GM12892 (cell line): Measurements from ENCODE around the gene TRIOBP.
A peak's percentile ranks its signal among the peaks of the same experiment; 100 is the strongest.

Source experiments
- DNase-seq: peaks from one replicate; pipeline ENCODE4 v3.0.0; 2011; ENCODE audit not compliant: insufficient read length
- FAIRE-seq: peaks from 2 replicates; lab custom pipeline; 2011; peaks lifted over from hg19 to GRCh38; lab: Jason Lieb, UNC
- POLR2A ChIP-seq: IDR thresholded peaks from 2 replicates; pipeline ENCODE4 v1.6.1; 2011; ENCODE audit warnings: low read depth, low read length, control low read depth
- POLR2AphosphoS5 ChIP-seq: IDR thresholded peaks from 2 replicates; pipeline ENCODE4 v1.6.1; 2011; ENCODE audit warnings: low read depth, low read length, control low read depth
- TAF1 ChIP-seq: IDR thresholded peaks from 2 replicates; pipeline ENCODE4 v1.6.1; 2011; ENCODE audit warnings: low read depth, mild to moderate bottlenecking, control low read depth, low read length, borderline replicate concordance

Gene TRIOBP

DNA sequence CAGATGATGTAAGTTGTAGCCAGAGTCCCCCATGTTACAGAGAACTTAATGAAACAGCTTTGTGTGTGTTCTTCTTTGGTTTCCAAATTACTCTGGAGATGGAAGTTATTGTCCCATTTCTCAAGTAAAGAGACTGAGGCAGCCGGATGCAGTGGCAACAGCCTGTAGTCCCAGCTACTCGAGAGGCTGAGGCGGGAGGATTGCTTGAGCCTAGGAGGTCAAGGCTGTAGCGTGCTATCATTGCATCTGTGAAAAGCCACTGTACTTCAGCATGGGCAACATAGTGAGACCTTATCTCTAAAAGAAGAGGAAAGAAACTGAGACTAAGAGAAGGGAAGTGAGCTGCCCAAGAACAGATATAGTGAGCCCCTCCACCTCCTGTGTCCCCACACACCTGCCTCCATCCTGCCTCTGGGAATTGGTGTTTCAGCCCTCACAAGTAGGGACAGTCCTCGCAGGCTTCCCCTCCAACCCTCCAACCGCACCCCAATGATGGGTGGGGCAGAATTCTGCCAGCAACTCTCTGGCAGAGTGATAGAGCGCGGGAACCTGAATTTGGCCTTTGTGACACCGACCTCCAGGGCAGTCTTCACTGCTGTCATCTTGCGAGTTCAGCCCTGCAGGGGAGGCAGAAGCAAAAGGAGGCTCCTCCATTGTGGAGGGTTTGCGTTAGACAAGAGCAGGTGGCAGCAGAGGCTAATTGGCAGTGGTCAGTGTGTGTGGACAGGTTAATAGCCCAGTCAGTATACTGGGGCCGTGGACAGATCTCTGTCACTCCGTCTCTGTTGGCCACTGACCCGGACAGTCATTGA, 36.7 kb upstream of the TRIOBP start:
- FAIRE-seq (peak; percentile 44), DNase-seq (no peak)

DNA sequence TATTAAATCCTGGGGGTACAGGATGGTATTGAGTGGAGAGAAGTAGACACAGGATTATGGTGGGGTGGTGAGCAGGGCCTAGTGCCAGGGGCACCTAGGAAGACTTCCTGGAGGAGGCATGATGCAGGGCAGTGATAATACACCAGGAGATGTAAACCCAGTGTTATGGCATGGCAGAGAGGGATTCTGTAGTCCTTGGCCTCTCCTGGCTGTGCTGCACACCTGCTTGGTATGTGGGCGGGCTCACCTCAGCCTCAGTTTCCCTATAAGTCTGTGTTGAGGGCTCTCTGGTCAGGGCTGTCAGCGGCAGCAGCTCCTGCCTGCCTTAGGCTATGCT, 36.2 kb upstream of the TRIOBP start:
- FAIRE-seq (no peak), DNase-seq (no peak)
- TF ChIP-seq TAF1 (no peak), POLR2AphosphoS5 (no peak), POLR2A (no peak)

More for the DNA sequence above, 36.7 kb upstream of the TRIOBP start:
- TF ChIP-seq TAF1, result no peak
- no peak for TF ChIP-seq POLR2AphosphoS5
- no peak for TF ChIP-seq POLR2A

DNA sequence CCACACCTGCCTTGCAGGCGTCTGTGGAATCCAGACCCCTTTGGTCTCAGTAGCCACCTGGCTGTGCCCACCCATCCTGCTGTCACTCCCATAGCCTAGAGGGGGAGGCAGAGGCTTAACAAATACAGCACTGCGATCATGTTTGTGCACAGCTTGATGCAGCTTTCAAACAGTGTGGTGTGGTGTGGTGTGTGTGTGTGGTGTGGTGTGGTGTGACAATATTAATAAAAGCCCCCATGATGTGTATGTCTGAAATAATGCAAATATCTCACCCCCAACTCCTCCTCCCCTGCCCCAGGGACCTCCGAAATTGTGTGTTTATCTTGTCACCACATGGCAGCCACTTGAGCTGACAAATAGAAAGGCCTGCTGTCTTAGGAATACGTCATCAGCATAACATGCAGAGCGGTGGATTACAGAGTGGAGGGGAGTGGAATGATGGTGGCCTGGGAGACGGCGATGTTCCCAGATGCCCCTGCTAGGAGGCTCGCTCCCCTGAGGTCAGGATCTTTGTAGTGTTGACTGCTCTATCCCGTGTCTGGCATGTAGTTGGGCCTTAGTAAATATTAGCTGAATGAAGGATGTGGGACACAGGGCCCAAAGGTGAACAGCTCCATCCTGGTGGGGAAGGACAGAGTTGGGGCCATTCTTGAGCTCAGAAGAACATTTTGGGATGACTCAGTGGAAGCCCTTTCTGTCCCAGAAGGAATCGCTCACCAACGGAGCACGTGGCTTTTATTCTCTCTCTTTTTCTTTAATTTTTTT, 35.5 kb upstream of the TRIOBP start:
- DNase-seq (no peak), FAIRE-seq (peak; percentile 54)
- TF ChIP-seq TAF1, result no peak
- no peak for TF ChIP-seq POLR2A
- no peak for TF ChIP-seq POLR2AphosphoS5

DNA sequence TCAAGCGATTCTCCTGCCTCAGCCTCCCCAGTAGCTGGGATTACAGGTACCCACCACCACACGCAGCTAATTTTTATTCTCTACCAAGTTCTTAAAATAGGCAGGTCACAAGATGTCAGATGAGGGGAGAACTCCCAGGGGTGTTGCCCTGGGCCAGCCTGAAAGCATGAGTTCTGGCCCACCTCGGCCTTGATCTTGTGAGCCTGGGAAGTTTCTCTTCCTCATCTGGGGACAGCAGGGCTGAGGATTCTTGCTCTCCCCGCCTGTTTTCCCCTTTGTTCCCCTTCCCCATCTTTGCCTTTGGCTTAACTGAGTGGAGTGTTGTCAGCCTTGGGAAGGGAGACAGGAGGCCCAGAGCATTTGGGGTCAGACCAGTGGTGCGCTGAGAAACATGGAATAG, 34.8 kb upstream of the TRIOBP start:
- no peak for DNase-seq
- no peak for FAIRE-seq

GRCh38 chr22:37663521-37664140, 33.2 kb upstream of the TRIOBP start:
- FAIRE-seq (no peak), DNase-seq (no peak)
- TF ChIP-seq TAF1 (no peak), POLR2AphosphoS5 (no peak), POLR2A (no peak)

More for the DNA sequence above, 34.8 kb upstream of the TRIOBP start:
- TF ChIP-seq TAF1, result no peak
- no peak for TF ChIP-seq POLR2A
- TF ChIP-seq POLR2AphosphoS5, result no peak

- TF ChIP-seq TAF1 (no peak), POLR2A (no peak), POLR2AphosphoS5 (no peak)
- FAIRE-seq (no peak), DNase-seq (no peak)
Measured at GRCh38 chr22:37664249-37665101, 32.4 kb upstream of the TRIOBP start.

DNA sequence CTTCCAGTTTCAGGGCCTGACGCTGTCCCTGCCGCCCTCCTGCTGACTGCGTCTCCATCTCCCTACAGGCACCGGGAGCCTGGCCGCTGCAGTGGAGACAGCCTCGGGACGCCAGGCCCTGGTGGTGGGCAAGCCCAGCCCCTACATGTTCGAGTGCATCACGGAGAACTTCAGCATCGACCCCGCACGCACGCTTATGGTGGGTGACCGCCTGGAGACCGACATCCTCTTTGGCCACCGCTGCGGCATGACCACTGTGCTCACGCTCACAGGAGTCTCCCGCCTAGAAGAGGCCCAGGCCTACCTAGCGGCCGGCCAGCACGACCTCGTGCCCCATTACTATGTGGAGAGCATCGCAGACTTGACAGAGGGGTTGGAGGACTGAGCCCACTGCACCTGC, 31.4 kb upstream of the TRIOBP start:
- FAIRE-seq, result no peak
- DNase-seq, result no peak
- TF ChIP-seq POLR2A, result no peak
- TF ChIP-seq POLR2AphosphoS5, result no peak
- TF ChIP-seq TAF1, result no peak

DNA sequence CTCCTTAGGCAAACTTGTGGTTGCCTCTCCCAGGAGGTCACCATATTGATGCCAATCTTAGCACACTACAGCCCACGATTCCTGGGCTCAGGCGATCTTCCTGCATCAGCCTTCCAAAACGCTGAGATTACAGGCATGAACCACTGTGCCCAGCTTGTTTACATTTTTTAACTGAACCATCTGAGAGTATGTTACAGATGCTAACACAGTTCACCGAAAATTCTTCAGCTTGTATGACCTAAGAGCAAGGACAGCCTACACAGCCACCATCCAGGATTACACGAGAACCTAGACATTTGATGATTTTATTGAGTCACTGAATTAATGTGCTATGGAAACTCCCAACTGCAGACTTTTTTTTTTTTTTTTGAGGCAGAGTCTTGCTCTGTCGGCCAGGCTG, 27.3 kb upstream of the TRIOBP start:
- DNase-seq, result no peak
- no peak for TF ChIP-seq POLR2AphosphoS5
- no peak for TF ChIP-seq POLR2A
- TF ChIP-seq TAF1, result no peak
- FAIRE-seq, result no peak

- FAIRE-seq, result peak; percentile 36
- DNase-seq, result no peak
- TF ChIP-seq POLR2AphosphoS5, result no peak
- TF ChIP-seq POLR2A, result no peak
- TF ChIP-seq TAF1, result no peak
Measured at GRCh38 chr22:37672206-37672919, 24.5 kb upstream of the TRIOBP start.

- DNase-seq (no peak), FAIRE-seq (no peak)
- TF ChIP-seq TAF1, result no peak
- TF ChIP-seq POLR2AphosphoS5, result no peak
- TF ChIP-seq POLR2A, result no peak
Measured at GRCh38 chr22:37672920-37673455, 23.9 kb upstream of the TRIOBP start.
